Pancreas (tissue), 10 donors: Measurements from ENCODE around the gene HIRA. TPM values are rescaled to one million over a fixed set of nuclear protein-coding genes. Genes with fewer than 3 reads are reported as not detected.
A peak's percentile ranks its signal among the peaks of the same experiment; 100 is the strongest.
"Not testable (repeated sequence)": the region's sequence is repeated elsewhere in the genome, so short reads cannot be mapped to it uniquely, and the experiment has no call there.

Experiments
- ATAC-seq, 4 donors: fragments of 200-7000 bp; cut with Tn5 transposase; one replicate each; pipeline versions ENCODE4 v1.8.0 to v1.9.1; 2020; ENCODE audit warnings: mild to moderate bottlenecking in 4 of 4, moderate library complexity in 4 of 4
- DNase-seq, 6 donors: peaks; one replicate each; pipeline ENCODE4 v3.0.0-alpha.2; 2020
- FAIRE-seq: peaks from 2 replicates; lab custom pipeline; 2012; peaks lifted over from hg19 to GRCh38; lab: Jason Lieb, UNC
- H3K27ac ChIP-seq, 4 donors: fragments of 200-600 bp; sonication (generic); 1 replicate in 3 of 4; 2 replicates in 1 of 4; pipeline versions ENCODE4 v1.5.0 to v1.8.0; 2020
- H3K27me3 ChIP-seq, 4 donors: fragments of 200-600 bp; one replicate each; pipeline ENCODE4 v1.8.0; 2021
- H3K36me3 ChIP-seq, 3 donors: fragments of 200-600 bp; sonication (generic) in 1 of 3; one replicate each; pipeline versions ENCODE4 v1.5.0 to v1.8.0; 2020 to 2021
- H3K4me1 ChIP-seq, 3 donors: fragments of 200-600 bp; one replicate each; pipeline ENCODE4 v1.8.0; 2021
- H3K4me3 ChIP-seq, 4 donors: fragments of 200-600 bp; sonication (generic) in 2 of 4; one replicate each; pipeline versions ENCODE4 v1.5.0 to v1.8.0; 2020 to 2021
- H3K9me3 ChIP-seq, 4 donors: fragments of 200-600 bp; one replicate each; pipeline ENCODE4 v1.8.0; 2021
- WGBS, 2 donors: extraction: QIAGEN DNeasy Blood & Tissue Kit; methylation state at CpG; one replicate each; pipeline ENCODE4 v1.1.7; 2013; 5-methylcytosine and 5-hydroxymethylcytosine counted together
- intact Hi-C, 3 donors: fragments of 100-400 bp; cut with DNase I; formaldehyde crosslinking; loops; one replicate each; pipeline versions ENCODE4 v1.11.1 to v1.14.2; 2022
- polyA plus RNA-seq, 2 donors: library from polyadenylated mRNA; stranded (reverse); fragments of 200-250 nt; gene quantifications; one replicate each; pipeline ENCODE4 v1.2.3, GENCODE V29; 2013
- total RNA-seq, 6 donors: library from RNA; stranded (reverse); fragmentation: NEBNext Ultra II Directional in 4 of 6; extraction: Animal tissue kit (Norgen Biotek cat#: 25700) in 4 of 6; gene quantifications; one replicate each; pipeline versions ENCODE4 v1.2.1 to v1.2.4, GENCODE V29; 2021 to 2023
- TF ChIP-seq, protein P1 (sequence below), 4 donors: fragments of 200-600 bp; sonication (generic) in 3 of 4; IDR thresholded peaks; one replicate each; pipeline versions ENCODE4 v1.5.0 to v1.8.0; 2021; ENCODE audit warnings: antibody characterized with exemption in 4 of 4
- donor health status: healthy with polysubstance abuse.
- donor health status: DM: no; HTN: no; CAD: no; lungs with moderate emphysema.
- donor health status: DM: no; HTN: no; CAD: no.
- donor health status: control.
- donor health status: control.
- donor health status: Bipolar disorder and iron deficiency.
- donor health status: DM: yes; HTN: yes; CAD: no.
- donor health status: DM: no; HTN: no; CAD: no.
- donor health status: DM: no; HTN: no; CAD: no.
- donor health status: DM: yes; HTN: yes; CAD: no.

Gene HIRA
- total and polyA plus RNA-seq, 8 donors = 6.1 to 14.6 (median 9.5) TPM

DNA sequence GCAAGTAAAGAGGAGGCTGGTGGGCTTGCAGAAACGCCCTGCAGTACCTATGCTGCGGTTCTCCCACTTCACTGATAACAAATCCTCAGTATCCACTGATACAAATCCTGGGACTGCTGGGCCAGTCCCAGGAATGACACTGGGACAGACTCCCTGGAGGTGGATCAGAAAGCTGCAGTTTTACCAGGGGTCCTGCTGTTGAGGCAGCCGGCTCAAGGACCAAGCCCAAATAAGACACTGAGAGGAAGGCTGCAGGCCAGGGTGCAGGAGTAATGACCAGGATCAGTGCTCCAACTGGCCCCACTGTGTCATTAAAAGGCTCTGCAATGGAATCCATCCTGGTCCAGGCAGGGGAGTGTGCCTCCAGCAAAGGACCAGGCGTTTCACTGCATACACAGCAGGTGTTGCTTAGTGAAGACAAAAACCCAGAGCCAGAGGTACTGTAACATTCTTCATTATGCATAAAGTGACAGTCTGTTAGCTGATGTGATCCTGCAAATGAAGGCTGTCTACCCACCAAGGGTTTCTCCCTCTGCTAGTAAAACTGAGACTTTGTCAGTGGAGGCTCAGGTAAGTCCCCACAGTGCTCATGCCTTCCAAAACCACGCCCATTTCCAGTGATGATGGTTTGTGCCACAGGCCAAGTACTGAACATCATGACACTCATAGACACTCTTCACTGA is 17.3 kb upstream of the HIRA start:
- no peak overlapping the region for H3K27ac ChIP-seq
- whole genome bisulfite sequencing, 2 donors = 54 to 55% methylated on average over 5 of the region's 5 CpGs
- peaks cover 0 to 17% (median 3%) of the 10 kb centered on the region in 3 donors for H3K36me3 ChIP-seq
- H3K9me3 ChIP-seq = no peaks in the 10 kb centered on the region
- H3K4me1 ChIP-seq = peaks cover 8 to 19% (median 17%) of the 10 kb centered on the region in 3 donors
- intact Hi-C loops = no loop called here
- peak overlapping the region in 2 of 4 donors; percentile 84 to 96 for H3K4me3 ChIP-seq
- H3K27me3 ChIP-seq = no peaks in the 10 kb centered on the region
- no peak for DNase-seq
- no peak for ATAC-seq
- FAIRE-seq = no peak
- TF ChIP-seq, protein P1, sequence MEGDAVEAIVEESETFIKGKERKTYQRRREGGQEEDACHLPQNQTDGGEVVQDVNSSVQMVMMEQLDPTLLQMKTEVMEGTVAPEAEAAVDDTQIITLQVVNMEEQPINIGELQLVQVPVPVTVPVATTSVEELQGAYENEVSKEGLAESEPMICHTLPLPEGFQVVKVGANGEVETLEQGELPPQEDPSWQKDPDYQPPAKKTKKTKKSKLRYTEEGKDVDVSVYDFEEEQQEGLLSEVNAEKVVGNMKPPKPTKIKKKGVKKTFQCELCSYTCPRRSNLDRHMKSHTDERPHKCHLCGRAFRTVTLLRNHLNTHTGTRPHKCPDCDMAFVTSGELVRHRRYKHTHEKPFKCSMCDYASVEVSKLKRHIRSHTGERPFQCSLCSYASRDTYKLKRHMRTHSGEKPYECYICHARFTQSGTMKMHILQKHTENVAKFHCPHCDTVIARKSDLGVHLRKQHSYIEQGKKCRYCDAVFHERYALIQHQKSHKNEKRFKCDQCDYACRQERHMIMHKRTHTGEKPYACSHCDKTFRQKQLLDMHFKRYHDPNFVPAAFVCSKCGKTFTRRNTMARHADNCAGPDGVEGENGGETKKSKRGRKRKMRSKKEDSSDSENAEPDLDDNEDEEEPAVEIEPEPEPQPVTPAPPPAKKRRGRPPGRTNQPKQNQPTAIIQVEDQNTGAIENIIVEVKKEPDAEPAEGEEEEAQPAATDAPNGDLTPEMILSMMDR (IDR thresholded peaks at IDR 0.05) = no peak

DNA sequence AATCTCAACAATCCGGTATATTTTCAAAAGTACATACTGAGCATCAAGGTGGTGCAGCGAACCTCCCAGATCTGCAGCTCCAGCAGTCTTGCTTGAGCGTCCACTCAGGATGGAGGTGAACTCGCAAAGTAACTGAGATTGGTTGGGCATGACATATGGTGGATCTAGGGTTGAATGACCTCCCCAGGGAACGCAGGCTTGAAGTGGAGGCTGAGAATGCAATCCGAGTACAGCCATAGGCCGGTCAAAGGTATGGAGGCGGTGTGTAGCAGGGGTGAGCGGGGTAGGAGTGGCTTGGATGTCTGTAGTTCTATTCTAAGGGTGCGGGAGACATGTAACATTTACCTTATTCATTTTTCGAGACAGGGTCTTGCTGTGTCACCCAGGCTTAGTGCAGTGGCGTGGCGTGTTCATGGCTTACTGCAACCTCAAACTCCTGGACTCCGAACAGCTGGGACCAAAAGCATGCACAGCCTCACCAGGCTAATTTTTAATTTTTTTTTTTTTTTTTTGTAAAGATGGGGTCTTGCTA is 16.6 kb upstream of the HIRA start:
- TF ChIP-seq, protein P1 (IDR thresholded peaks at IDR 0.05) = no peak
- ATAC-seq (peak; percentile 38 to 57 (median 54)), DNase-seq (peak in 3 of 6 donors; percentile 28 to 40 (median 30)), FAIRE-seq (no peak)
- 4% methylated on average over 14 of the region's 14 CpGs for WGBS, 2 donors
- no peaks in the 10 kb centered on the region for H3K27me3 ChIP-seq
- H3K27ac ChIP-seq = peak overlapping the region; percentile 93 to 97 (median 94)
- peaks cover 0 to 15% (median 5%) of the 10 kb centered on the region in 3 donors for H3K36me3 ChIP-seq
- peak overlapping the region; percentile 51 to 96 (median 84) for H3K4me3 ChIP-seq
- peaks cover 8 to 19% (median 17%) of the 10 kb centered on the region in 3 donors for H3K4me1 ChIP-seq
- intact Hi-C loops = no loop called here
- no peaks in the 10 kb centered on the region for H3K9me3 ChIP-seq

DNA sequence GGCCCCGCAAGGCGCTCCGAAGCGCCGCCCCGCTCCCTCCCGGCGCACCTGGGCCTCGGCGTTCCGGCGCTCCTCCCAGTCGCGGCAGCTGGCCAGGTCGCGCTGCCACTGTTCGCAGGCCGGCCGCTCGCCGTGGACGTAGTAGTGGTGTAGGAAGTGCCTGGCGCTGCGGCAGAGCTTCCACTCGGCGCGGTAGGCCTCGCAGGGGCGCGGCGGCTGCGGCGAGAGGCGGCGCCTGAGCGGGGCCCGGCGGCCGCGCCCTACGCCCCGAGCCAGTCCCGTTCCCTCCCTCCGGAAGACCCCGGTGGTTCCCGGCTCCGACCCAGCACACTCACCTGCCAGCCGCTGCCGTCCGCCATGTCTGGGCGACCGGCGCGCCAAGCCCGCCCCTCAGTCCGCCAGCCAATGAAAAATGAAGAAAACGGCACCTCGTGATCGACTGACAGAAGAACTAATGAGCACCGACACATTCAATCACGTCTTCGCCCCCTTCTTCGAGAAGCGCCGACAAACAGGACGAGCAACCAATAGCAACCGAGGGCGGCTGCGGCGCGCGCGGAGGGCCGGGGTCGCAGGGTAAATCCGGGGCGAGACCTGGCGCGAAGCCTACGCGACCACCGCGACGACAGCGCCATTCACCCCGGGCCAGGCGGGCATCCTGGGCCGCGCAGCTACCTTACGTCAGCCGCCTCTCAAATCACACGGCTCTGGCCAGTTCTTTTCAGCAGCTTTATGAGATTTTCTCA is 16.0 kb upstream of the HIRA start, which contains the start of gene C22orf39:
Gene C22orf39, minus strand, starts transcription at position 382 of the 746 bp plus-strand sequence. Its CDS starts 23 bp downstream, at position 359.
- FAIRE-seq = no peak

DNA sequence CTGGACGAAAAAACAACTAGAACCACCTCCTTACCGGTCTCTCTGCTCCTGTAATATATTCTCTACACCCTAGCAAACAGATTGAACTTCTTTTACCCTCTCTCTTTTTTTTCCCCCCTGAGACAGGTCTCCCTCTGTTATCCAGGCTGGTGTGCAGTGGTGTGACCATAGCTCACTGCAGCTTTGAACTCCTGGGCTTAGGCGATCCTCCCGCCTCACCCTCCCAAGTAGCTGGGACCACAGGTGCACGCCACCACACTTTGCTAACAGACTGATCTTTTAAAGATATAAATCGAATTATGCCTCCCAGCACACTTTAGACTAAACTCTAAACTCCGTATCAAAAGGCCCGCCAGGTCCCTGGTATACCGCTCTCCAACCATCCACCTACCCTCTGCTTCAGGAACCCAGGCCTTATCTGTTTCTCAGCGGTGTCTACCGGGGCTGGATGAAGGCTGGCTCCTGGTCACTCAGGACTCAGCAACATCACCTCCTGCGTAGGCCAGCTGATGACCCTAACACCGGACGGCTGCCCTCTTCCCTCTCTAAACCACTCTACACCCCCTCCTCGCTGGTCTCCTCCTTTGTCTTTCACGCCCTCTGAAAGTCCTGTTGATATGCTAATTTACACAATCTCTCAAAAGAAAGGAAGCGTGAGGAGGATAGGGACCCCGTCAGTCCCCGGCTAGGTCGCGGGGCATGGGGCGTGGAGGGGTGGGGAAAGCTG is 15.2 kb upstream of the HIRA start:
- Histone ChIP-seq H3K4me1 (peaks cover 8 to 19% (median 17%) of the 10 kb centered on the region in 3 donors), H3K36me3 (peaks cover 0 to 11% (median 5%) of the 10 kb centered on the region in 3 donors), H3K9me3 (no peaks in the 10 kb centered on the region), H3K27ac (peak overlapping the region; percentile 93 to 97 (median 94)), H3K27me3 (no peaks in the 10 kb centered on the region), H3K4me3 (peak overlapping the region; percentile 51 to 96 (median 84))
- DNase-seq (no peak), FAIRE-seq (no peak), ATAC-seq (peak; percentile 2 to 16 (median 6))
- TF ChIP-seq, protein P1 (IDR thresholded peaks at IDR 0.05) = no peak
- 17 to 18% methylated on average over 22 of the region's 22 CpGs for WGBS, 2 donors
- intact Hi-C loops = no loop called here

More for the DNA sequence above, 16.0 kb upstream of the HIRA start, which contains the start of gene C22orf39:
- Histone ChIP-seq H3K27me3 (no peaks in the 10 kb centered on the region), H3K27ac (peak within 1 kb of the TSS; percentile 93 to 97 (median 94)), H3K36me3 (peaks cover 0 to 11% (median 5%) of the 10 kb centered on the region in 3 donors), H3K4me1 (peaks cover 8 to 19% (median 17%) of the 10 kb centered on the region in 3 donors), H3K9me3 (no peaks in the 10 kb centered on the region), H3K4me3 (peak within 1 kb of the TSS; percentile 51 to 96 (median 84))
- TF ChIP-seq, protein P1 (IDR thresholded peaks at IDR 0.05) = no peak
- intact Hi-C loops = no loop called here
- DNase-seq (peak; percentile 92 to 95 (median 93)), ATAC-seq (peak; percentile 92 to 97 (median 94))
- WGBS, 2 donors = 0% methylated on average over 62 to 92 of the region's 92 CpGs

DNA sequence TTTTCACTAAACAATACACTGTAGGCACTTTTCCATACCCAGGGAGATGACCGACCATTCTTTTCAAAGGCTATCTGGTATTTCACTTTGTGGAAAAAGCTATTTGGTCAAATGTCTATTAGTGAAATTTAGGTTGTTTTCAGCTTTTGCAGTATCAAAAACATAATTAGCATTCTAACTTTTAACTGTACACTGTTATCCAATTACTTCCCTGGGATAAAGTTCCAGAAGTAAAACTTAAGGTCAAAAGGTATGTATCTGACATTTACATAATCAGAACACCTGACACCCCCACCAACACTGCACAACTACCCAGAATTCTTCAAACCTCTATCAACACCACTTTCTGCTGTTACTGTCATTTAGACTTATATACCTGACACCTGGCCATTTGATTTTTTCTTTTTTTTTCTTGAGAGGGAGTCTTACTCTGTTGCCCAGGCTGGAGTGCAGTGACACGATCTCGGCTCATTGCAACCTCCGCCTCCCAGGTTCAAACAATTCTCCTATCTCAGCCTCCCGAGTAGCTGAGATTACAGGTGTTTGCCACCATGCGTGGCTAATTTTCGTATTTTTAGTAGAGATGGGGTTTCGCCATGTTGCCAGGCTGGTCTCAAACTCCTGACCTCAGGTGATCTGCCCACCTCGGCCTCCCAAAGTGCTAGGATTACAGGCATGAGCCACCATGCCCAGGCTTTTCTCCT is 13.9 kb upstream of the HIRA start:
- H3K9me3 ChIP-seq, H3K27me3 ChIP-seq, DNase-seq, H3K27ac ChIP-seq, intact Hi-C loops, ATAC-seq, FAIRE-seq, H3K4me3 ChIP-seq: not testable (repeated sequence)
- H3K4me1 ChIP-seq = peaks cover 8 to 19% (median 17%) of the 10 kb centered on the region in 3 donors
- H3K36me3 ChIP-seq = peaks cover 0 to 11% (median 5%) of the 10 kb centered on the region in 3 donors
- 81 to 83% methylated on average over 9 of the region's 9 CpGs for WGBS, 2 donors
